Heart right ventricle (tissue), 16 donors: ENCODE measurements around the gene SLC17A1. TPM values are rescaled to one million over a fixed set of nuclear protein-coding genes. Genes with fewer than 3 reads are reported as not detected.

ENCODE experiments used
- ATAC-seq, 8 donors: fragments of 200-7000 bp; cut with Tn5 transposase; one replicate each; pipeline ENCODE4 v1.9.1; 2020; ENCODE audit warnings: mild to moderate bottlenecking in 8 of 8, moderate library complexity in 8 of 8, moderate number of reproducible peaks in 1 of 8
- DNase-seq, 2 donors: peaks; one replicate each; pipeline ENCODE4 v3.0.0-alpha.2; 2020
- H3K27ac ChIP-seq, 10 donors: fragments of 200-600 bp; sonication (generic) in 2 of 10; one replicate each; pipeline versions ENCODE4 v1.5.0 to v1.8.0; 2020 to 2022; ENCODE audit warnings: mild to moderate bottlenecking in 3 of 10
- H3K27me3 ChIP-seq, 7 donors: fragments of 200-600 bp; one replicate each; pipeline ENCODE4 v1.8.0; 2021 to 2022; ENCODE audit warnings: mild to moderate bottlenecking in 2 of 7
- H3K36me3 ChIP-seq, 9 donors: fragments of 200-600 bp; sonication (generic) in 1 of 9; one replicate each; pipeline versions ENCODE4 v1.5.0 to v1.8.0; 2020 to 2022; ENCODE audit warnings: mild to moderate bottlenecking in 2 of 9
- H3K4me1 ChIP-seq, 9 donors: fragments of 200-600 bp; sonication (generic) in 1 of 9; one replicate each; pipeline versions ENCODE4 v1.5.0 to v1.8.0; 2020 to 2022; ENCODE audit warnings: mild to moderate bottlenecking in 4 of 9
- H3K4me3 ChIP-seq, 10 donors: fragments of 200-600 bp; sonication (generic) in 2 of 10; one replicate each; pipeline versions ENCODE4 v1.5.0 to v1.8.0; 2020 to 2022; ENCODE audit warnings: mild to moderate bottlenecking in 7 of 10, moderate library complexity in 2 of 10
- H3K9me3 ChIP-seq, 11 donors: fragments of 200-600 bp in 10 of 11; sonication (generic) in 2 of 11; one replicate each; pipeline versions ENCODE4 v1.5.0 to v1.8.0; 2013 to 2022; ENCODE audit warnings: mild to moderate bottlenecking in 2 of 11, control low read depth in 1 of 11, moderate library complexity in 1 of 11
- WGBS, 2 donors: extraction: QIAGEN DNeasy Blood & Tissue Kit; methylation state at CpG; one replicate each; pipeline ENCODE4 v1.1.7; 2013; ENCODE audit warnings: inconsistent platforms in 1 of 2; 5-methylcytosine and 5-hydroxymethylcytosine counted together
- intact Hi-C, 10 donors: fragments of 100-400 bp; cut with DNase I; formaldehyde crosslinking; loops; one replicate each; pipeline versions ENCODE4 v1.11.1 to v1.14.2; 2022
- polyA plus RNA-seq, 2 donors: library from polyadenylated mRNA; stranded (reverse); fragments of 200-250 nt; gene quantifications; one replicate each; pipeline ENCODE4 v1.2.3, GENCODE V29; 2013
- total RNA-seq, 10 donors: library from RNA; stranded (reverse); fragmentation: NEBNext Ultra II Directional in 3 of 10; extraction: Animal tissue kit (Norgen Biotek cat#: 25700) in 3 of 10; gene quantifications; one replicate each; pipeline versions ENCODE4 v1.2.1 to v1.2.4, GENCODE V29; 2021 to 2023
- TF ChIP-seq, protein P1 (sequence below), 9 donors: fragments of 200-600 bp; sonication (generic) in 2 of 9; IDR thresholded peaks; one replicate each; pipeline versions ENCODE4 v1.5.0 to v1.8.0; 2021 to 2022; ENCODE audit warnings: antibody characterized with exemption in 9 of 9, mild to moderate bottlenecking in 5 of 9, moderate library complexity in 1 of 9
- donor health status: Arrhythmogenic right ventricular cardiomyopathy.
- donor health status: ischemic (EF 13 %, LVEDD 7.1; RV severe dilation, severe dysfunction).
- donor health status: healthy with polysubstance abuse.
- donor health status: DM: no; HTN: yes; CAD: no.
- donor health status: DM: no; HTN: no; CAD: no.
- donor health status: ischemic (EF 25% LVEDD 6.9; RV normal size, moderate dysfunction).
- donor health status: ischemic (EF 25% LVEDD 5.7; RV mildly dilated, moderate dysfunction).
- donor health status: healthy.
- donor health status: DM: yes; HTN: yes; CAD: no.
- donor health status: Ischemic cardiomyopathy.
- donor health status: ischemic (EF 35%, LVEDD 5.7; RV mildly dilated, moderate dysfunction).
- donor health status: nonischemic (EF 11% LVEDD 7.7; RV severe dilation, severe dysfunction).
- donor health status: DM: yes; HTN: yes; CAD: no.
- donor health status: PGD.
- donor health status: ischemic (EF 29% LVEDD 5.4; RV normal size, mild dysfunction).
- donor health status: nonischemic (EF 23%, LVEDD 6.1; RV moderate dilation, normal function).

SLC17A1 gene
- total and polyA plus RNA-seq, 12 donors, result not detected

DNA sequence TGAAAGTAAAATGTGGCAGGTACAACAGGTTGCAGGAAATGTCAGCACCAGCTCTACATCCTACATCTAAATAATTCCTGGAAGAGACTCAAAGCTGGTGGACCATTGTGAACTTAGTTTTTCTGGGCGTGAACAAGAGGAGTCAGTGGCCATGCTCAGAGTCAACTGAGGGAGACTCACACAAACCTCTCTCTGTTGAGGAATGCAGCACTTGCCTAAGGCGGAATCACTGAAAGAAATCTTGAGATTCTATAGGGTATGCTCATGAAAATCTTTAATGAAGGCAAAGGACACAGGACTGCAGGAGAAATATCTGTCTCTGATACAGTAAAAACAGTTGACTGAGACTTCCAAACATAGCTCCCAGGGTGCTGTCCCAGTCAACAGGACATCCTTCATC is 54.8 kb downstream of the SLC17A1 start:
- 53 to 75% methylated on average over 2 of the region's 2 CpGs for WGBS, 2 donors
- H3K36me3 ChIP-seq, result no peaks in the 10 kb centered on the region
- intact Hi-C loops, result loop anchor here in 1 of 10 donors (5.0 kb wide), 1 partner anchor 60 kb away; no protein-coding TSS in a partner anchor
- H3K9me3 ChIP-seq, result no peaks in the 10 kb centered on the region
- no peak overlapping the region for H3K27ac ChIP-seq
- peaks cover 0 to 13% (median 3%) of the 10 kb centered on the region in 7 donors for H3K27me3 ChIP-seq
- DNase-seq (no peak), ATAC-seq (no peak)
- no peak overlapping the region for H3K4me3 ChIP-seq
- TF ChIP-seq, protein P1, sequence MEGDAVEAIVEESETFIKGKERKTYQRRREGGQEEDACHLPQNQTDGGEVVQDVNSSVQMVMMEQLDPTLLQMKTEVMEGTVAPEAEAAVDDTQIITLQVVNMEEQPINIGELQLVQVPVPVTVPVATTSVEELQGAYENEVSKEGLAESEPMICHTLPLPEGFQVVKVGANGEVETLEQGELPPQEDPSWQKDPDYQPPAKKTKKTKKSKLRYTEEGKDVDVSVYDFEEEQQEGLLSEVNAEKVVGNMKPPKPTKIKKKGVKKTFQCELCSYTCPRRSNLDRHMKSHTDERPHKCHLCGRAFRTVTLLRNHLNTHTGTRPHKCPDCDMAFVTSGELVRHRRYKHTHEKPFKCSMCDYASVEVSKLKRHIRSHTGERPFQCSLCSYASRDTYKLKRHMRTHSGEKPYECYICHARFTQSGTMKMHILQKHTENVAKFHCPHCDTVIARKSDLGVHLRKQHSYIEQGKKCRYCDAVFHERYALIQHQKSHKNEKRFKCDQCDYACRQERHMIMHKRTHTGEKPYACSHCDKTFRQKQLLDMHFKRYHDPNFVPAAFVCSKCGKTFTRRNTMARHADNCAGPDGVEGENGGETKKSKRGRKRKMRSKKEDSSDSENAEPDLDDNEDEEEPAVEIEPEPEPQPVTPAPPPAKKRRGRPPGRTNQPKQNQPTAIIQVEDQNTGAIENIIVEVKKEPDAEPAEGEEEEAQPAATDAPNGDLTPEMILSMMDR (IDR thresholded peaks at IDR 0.05), result no peak
- no peaks in the 10 kb centered on the region for H3K4me1 ChIP-seq

DNA sequence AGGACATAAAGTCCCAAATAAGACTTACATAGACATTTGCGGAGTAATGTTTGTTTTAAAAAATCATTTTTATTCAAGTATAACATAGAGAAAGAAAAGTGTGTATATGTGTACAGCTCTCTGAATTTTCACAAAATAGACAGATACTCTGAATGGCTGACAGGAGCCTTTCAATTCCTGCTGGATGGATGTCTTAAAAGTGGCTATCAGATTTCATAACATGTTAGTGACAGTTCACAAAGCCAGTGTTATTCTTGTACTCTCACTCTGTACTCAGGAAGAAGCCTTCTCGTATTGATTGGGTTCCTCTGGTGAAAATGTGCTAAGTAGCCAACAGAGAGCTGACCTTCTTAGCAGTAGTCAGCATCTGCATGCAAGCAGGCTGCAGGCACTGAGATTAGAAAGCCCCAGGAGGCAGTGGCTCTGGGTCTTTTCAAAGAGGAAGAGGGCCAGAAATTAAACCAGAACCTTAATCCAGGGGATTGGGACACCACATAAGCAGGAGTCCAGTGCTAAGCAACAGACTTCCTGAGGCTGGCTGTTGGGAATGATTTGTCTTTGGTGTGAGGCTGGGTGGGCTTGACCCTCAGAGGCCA is 57.6 kb downstream of the SLC17A1 start:
- peaks cover 0 to 15% (median 3%) of the 10 kb centered on the region in 7 donors for H3K27me3 ChIP-seq
- H3K36me3 ChIP-seq, result no peaks in the 10 kb centered on the region
- TF ChIP-seq, protein P1 (IDR thresholded peaks at IDR 0.05), result no peak
- H3K27ac ChIP-seq, result no peak overlapping the region
- no peaks in the 10 kb centered on the region for H3K9me3 ChIP-seq
- intact Hi-C loops, result no loop called here
- no peak overlapping the region for H3K4me3 ChIP-seq
- DNase-seq, result no peak
- WGBS, 2 donors, result 25 to 53% methylated on average over 2 of the region's 2 CpGs
- ATAC-seq, result no peak
- no peaks in the 10 kb centered on the region for H3K4me1 ChIP-seq

- Histone ChIP-seq H3K4me1 (no peaks in the 10 kb centered on the region), H3K9me3 (no peaks in the 10 kb centered on the region), H3K36me3 (no peaks in the 10 kb centered on the region), H3K4me3 (no peak overlapping the region), H3K27me3 (peaks cover 0 to 5% (median 0%) of the 10 kb centered on the region in 7 donors), H3K27ac (no peak overlapping the region)
- no peak for DNase-seq
- intact Hi-C loops, result no loop called here
- no peak for ATAC-seq
- 85 to 93% methylated on average over 2 of the region's 2 CpGs for WGBS, 2 donors
- TF ChIP-seq, protein P1 (IDR thresholded peaks at IDR 0.05), result no peak
Measured at GRCh38 chr6:25769983-25770382, 61.9 kb downstream of the SLC17A1 start.

DNA sequence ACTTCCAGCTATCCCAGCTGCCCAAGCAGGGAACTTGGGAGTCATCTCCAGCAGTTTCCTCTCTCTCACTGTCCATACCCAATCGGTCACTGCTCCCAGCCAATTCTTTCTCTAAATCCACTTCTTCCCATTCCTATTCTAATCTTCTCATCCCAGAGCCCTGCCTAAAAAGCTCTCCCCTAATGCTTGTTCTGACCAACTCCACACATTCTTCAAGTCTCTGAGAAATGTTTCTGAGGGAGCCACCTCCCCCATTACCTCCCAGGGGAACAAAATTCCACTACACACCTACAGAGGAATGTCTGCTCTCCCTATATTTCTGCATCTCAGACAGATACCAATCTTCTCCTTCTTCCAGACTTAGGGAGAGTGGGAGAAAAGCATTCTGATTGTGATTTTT is 63.3 kb downstream of the SLC17A1 start:
- ATAC-seq, result no peak
- Histone ChIP-seq H3K36me3 (no peaks in the 10 kb centered on the region), H3K9me3 (no peaks in the 10 kb centered on the region), H3K27me3 (peaks cover 0 to 5% (median 0%) of the 10 kb centered on the region in 7 donors), H3K4me3 (no peak overlapping the region), H3K27ac (no peak overlapping the region), H3K4me1 (no peaks in the 10 kb centered on the region)
- 78 to 80% methylated on average over 1 of the region's 1 CpG for WGBS, 2 donors
- DNase-seq, result no peak
- TF ChIP-seq, protein P1 (IDR thresholded peaks at IDR 0.05), result no peak
- intact Hi-C loops, result no loop called here
